Frontal cortex (tissue), 4 donors: Measurements from ENCODE around the gene SRR. TPM values are rescaled to one million over a fixed set of nuclear protein-coding genes. Genes with fewer than 3 reads are reported as not detected.
"Not testable (repeated sequence)": the region's sequence is repeated elsewhere in the genome, so short reads cannot be mapped to it uniquely, and the experiment has no call there.

Experiments used
- DNase-seq, 2 donors: peaks; one replicate each; pipeline ENCODE4 v3.0.0; 2012; ENCODE audit warnings: low spot score in 2 of 2
- FAIRE-seq: peaks from 2 replicates; lab custom pipeline; 2012; peaks lifted over from hg19 to GRCh38; lab: Jason Lieb, UNC
- total RNA-seq: library from RNA; depleted of rRNA; stranded (reverse); fragments of >200 nt; gene quantifications from one replicate; pipeline ENCODE4 v1.2.3, GENCODE V29; 2014
- donor health status: control.
- donor health status: control.
- donor health status: control.

SRR gene
- 55.4 TPM for total RNA-seq

DNA sequence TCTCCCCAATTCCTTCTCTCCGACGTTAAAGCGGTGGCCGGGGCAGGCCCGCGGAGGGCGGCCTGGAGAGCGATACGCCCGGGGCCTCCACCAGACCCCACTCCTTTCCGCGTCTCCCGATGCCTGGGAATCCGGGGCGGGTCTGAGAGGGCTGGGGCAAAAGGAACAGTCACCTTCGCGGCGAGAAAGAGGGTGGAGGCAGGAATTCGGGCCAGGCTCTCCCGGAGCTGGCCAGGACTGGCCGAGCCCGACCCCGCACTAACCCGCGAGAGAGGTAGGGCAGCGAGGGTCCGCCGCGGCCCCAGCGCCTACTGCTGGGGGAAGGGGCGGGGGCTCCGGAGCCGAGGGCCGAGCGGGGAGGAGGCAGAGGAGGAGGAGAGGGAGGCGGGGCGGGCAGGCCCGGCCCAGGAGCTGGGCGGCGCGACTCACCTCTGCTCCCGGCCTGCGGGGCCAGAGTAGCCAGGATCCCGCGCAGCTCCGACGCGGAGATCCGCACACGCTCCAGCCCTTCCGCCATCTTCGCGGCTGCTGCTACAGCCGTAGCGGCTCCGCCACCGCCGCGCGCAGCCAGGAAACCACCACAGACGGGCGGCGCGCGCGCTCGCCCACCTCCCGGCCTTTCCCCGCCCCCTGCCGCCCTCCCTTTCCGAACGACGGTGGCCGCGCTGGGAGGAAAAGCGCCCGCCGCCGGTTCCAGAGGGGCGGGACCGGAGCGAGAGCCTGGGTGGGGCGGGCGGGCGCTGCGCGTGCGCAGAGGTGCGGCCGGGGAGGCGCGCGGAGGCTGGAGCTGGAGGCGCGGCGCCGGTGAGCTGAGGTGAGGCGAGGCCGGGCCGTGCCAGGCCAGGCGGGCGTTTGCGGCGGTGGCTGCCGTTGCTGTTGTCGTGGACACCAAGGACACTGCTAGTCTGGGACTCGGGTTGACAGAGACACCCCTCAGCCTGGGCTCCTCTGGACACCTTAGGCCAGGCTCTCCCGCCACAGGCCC lies at the start of gene SRR, which contains the start of gene SMG6:
Gene SRR, plus strand, starts transcription at position 747 of the 985 bp plus-strand sequence. CDS start 11,611 bp downstream, outside the sequence.
Gene SMG6, minus strand, starts transcription at position 582 of the 985 bp plus-strand sequence. Its CDS starts 65 bp downstream, at position 517.
- no peak for FAIRE-seq

GRCh38 chr17:2258830-2259229 lies 44.9 kb upstream of the SRR start:
- not testable (repeated sequence) for FAIRE-seq, DNase-seq

More for the DNA sequence above, at the start of gene SRR, which contains the start of gene SMG6:
- peak; percentile 98 to 99 for DNase-seq

DNA sequence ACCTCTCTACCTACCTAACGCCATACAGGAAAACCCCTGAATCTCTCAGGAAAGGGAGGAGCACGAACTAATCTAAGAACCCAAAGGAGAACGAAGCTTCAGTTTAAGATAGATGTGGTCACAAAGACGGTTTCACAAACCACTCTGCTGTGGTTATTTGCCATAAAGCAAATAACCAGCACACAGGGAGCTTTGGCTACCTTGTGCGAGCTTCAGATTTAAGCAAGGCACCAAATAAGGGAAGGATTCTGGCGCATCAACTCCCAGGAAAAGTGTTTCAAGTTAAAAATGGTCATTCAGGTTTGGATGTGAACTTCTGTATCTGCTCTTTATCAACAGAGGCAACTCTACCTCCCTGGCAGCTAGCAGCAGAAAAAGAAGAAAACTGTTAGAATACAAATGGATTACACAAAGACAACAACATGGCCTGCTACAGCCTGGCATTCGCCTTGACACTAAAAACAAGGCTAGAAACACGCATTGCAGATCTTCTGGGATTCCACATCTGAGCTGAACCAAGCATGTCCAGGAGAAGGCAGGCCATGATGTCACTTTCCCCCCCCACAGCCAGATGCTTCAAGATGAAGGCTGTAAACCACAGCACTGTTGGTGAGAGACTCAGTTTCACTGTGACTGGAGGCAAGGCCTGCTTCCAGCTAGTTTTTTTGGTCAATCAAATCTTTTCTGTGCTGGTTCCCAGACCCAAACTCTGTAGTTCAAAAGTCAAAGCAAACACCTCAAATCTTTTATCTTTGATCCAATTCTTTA lies 43.8 kb upstream of the SRR start:
- DNase-seq = no peak
- no peak for FAIRE-seq

DNA sequence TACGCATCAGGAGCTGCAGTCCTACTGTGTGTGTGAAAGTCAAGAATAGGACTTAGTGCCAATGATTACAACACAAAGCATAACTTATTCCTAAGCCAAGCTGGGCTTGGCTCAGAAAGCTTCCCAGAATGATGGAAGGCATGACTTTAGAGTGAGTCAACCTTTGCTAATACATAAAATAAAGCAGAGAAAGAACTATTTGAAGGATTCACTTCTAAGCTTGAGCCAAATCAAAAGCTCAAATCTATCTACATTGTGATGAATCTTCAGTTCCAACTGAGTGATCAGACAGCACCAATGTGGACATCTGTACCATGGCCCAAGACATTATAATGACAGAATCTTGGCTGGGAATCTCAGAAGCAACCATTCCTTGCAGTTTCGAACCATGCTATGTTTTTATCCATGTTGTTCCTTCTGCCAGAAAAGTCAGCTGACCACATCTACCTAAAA lies 41.6 kb upstream of the SRR start:
- no peak for DNase-seq
- FAIRE-seq = no peak

GRCh38 chr17:2263183-2264066 lies 40.3 kb upstream of the SRR start:
- DNase-seq (no peak), FAIRE-seq (no peak)

DNA sequence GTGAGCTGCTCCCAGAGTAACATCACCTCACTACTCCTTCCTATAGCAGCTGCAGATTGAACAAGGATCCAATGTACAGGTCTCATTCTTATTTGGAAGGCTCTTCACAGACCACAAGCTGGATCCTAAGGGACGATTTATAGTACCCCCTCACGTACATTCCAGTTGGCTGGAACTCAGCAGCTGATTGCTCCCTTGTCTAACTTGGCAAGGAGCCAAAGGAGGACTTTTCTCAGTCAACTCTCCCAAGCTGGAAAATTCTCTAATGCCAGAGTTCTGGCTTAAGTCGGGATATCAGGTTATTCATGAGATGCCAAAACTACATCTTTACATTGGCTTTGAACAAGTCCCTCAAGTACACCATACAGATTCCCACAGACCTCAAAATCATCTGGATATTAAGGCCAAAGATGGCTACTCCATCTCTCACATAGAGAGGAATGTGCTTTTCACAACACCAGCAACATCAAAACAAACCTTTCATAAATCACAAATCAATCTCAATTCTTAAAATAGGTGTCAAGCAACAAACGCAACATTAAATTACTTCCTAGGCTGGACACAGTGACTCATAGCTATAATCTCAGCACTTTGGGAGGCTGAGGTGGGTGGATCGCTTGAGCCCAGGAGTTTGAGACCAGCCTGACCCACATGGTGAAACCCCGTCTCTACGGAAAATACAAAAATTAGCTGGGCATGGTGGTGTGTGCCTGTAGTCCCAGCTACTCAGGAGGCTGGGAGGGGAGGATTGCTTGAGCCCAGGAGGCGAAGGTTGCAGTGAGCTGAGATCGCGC lies 39.5 kb upstream of the SRR start:
- no peak for FAIRE-seq
- DNase-seq = no peak

DNA sequence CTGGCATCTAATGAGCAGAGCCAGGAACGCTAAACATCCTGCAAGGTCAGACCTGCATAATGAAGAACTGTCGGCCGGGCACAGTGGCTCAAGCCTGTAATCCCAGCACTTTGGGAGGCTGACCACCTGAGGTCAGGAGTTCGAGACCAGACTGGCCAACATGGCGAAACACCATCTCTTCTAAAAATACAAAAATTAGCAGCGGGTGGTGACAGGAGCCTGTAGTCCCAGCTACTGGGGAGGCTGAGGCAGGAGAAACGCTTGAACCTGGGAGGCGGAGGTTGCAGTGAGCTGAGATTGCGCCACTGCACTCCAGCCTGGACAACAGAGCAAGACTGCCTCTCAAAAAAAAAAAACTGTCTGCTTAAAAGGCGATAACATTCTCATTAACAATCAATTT lies 38.6 kb upstream of the SRR start:
- not testable (repeated sequence) for DNase-seq, FAIRE-seq

DNA sequence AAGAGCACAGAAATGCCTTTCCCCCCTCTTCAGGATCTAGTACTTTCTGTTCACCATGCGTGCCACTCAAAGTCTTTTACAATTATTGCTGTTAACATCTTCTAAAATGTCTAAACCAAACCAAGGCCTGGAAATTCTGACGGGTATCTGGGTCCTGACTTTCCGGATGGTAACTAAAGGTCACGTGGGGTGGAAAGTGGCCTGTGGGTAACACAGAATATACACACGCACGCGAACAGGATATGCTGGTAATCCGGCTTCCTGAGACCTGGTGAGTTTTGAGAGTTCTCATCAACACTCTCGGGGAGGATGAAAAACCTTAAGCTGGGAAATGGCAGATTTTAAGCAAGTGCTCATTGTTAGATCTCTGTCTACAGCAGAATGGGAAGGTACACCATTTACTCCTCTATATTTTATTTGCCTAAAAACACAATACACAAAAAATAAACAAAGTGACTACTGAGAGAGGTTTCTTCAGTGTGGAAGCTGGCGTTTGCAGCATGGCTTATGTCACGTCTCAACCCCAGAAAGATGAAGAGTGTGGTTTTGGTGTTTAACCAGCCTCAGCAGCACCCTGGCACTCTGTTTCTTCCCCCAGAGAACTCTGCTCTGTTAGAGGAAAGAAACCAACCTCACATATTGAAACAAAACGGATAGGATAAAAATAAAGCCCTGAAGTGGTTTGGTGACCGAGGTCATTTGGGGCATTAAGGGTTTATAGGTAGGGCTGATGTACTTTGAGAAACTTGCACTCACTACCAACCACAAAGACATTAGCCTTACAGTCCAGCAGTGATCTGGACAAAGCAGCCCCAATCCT lies 37.5 kb upstream of the SRR start:
- DNase-seq (no peak), FAIRE-seq (no peak)

DNA sequence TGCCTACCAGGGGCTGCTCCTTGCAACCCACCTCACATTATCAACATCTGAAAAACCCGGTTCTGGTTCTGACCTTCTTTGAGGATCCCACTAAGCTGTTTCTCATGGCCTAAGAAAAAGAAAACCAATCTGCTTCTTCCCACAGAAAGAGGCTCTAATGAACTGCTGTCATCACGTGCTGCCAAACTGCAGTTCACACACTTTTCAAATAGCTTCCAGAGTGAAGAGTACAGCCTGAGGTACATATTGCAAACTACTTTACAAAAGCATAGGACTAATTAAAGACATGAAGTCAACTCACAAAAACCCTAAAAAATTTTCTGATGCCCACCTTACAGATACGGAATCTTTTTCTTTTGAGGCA lies 36.9 kb upstream of the SRR start:
- DNase-seq (no peak), FAIRE-seq (no peak)

DNA sequence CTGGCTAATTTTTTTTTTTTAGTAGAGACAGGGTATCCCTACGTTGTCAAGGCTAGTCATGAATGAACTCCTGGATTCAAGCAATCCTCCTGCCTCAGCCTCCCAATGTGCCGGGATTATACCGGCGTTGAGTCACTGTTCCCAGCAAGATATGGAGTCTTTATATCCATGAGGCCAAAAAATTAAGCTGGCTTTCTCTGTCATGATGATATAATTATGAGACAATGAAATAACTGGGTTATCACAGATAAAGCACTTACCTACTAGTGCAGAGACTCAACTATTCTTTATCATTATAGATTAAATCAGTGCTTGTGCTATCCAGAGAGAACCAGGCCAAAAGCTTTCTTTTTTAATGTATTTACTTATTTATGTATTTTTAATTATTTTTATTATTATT lies 36.4 kb upstream of the SRR start:
- FAIRE-seq (no peak), DNase-seq (no peak)

DNA sequence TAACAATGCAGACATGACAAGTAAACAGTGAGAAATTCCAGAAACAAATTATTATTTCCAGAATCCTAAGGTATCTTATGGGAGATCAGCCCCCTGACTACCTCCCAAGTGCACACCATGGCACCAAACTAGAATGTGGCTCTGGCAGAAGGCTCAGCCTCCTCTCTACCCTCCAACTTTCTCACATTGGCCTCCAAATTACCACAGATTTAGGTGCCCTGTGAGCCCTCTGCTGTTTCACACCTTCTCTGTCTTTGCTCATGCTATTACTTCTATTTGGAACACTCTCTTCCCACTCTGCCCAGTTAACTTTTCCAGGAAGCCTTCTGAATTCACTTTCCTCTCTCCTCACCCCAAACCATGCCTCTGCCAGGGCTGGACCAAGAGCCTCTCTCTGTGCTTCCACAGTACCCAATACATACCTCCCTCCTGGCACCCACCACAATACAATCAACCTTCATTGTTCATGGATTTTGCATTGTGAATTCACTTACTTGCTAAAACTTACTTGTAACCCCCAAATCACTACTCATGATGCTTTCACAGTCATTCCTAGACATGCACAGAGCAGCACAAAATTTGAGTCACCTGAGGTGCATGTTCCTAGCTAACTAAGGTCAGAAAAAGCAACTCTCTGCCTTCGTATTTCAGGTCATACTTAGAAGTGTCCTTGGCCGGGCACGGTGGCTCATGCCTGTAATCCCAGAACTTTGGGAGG lies 31.6 kb upstream of the SRR start:
- no peak for FAIRE-seq
- no peak for DNase-seq

- FAIRE-seq = no peak
- DNase-seq = no peak
Observed at GRCh38 chr17:2274414-2274813, 29.3 kb upstream of the SRR start.

- FAIRE-seq (no peak), DNase-seq (no peak)
Observed at GRCh38 chr17:2275722-2276121, 28.0 kb upstream of the SRR start.

GRCh38 chr17:2277429-2278170 lies 26.1 kb upstream of the SRR start:
- DNase-seq = no peak

GRCh38 chr17:2279707-2280106 lies 24.0 kb upstream of the SRR start:
- no peak for DNase-seq
- no peak for FAIRE-seq

More at GRCh38 chr17:2277429-2278170, 26.1 kb upstream of the SRR start:
- no peak for FAIRE-seq

DNA sequence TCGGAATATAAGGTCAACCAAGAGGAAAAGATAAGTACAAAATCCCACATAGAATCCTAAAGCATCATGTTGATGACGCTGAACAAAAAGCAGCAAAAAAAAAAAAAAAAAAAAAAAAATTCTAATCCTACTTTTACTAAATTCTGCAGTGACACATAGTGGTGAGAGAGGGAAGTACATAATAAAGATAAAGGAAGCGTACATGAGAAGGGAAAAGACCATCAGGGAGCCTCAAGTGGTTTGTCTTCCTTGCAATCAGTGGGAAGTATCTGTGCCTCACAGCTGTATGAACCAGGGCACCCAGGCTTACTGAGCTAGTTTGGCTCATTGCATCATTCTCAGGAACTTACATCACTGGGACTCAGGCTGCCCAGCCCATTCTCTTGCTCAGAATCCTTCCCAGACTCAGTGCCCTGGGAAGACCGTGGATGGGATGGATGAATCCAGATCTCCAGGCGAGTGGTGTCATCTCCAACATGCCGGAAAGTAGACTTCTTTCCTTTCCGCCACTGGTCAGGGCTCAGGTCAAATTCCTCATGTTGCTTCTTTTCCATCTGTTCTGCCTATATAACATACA lies 21.4 kb upstream of the SRR start:
- FAIRE-seq (peak; percentile 53), DNase-seq (peak in 1 of 2 donors; percentile 49)
